Measurements from ENCODE around the gene SAMD3.
"Not testable (repeated sequence)": the region's sequence is repeated elsewhere in the genome, so short reads cannot be mapped to it uniquely, and the experiment has no call there.

- not testable (repeated sequence) for TF ChIP-seq POLR2A (IDR thresholded peaks at IDR 0.05; ENCODE audit: low read depth, low read length); TAF1 (IDR thresholded peaks at IDR 0.05; ENCODE audit: borderline replicate concordance, low read depth, low read length); POLR2AphosphoS5 (IDR thresholded peaks at IDR 0.05; ENCODE audit: low read depth, low read length)
Measured at GRCh38 chr6:130194434-130194833, 28.3 kb downstream of the SAMD3 start.

Data from GM12892 (cell line).